Kasumi-1 (cell line): Measurements from ENCODE around the gene ANKLE1.

Experiments used
- DNase-seq, 2 experiments: peaks; one replicate each; lab custom pipeline; 2025; lab: John Stamatoyannopoulos, UW

ANKLE1 gene

GRCh38 chr19:17325881-17326594, 44.3 kb downstream of the ANKLE1 start:
- no peak for DNase-seq

- DNase-seq: no peak
Observed at GRCh38 chr19:17326595-17326966, 44.9 kb downstream of the ANKLE1 start.

- no peak for DNase-seq
Observed at GRCh38 chr19:17327068-17327653, 45.5 kb downstream of the ANKLE1 start.

- no peak for DNase-seq
Observed at GRCh38 chr19:17327654-17328516, 46.2 kb downstream of the ANKLE1 start.

- DNase-seq: no peak
Observed at GRCh38 chr19:17328517-17329365, 47.0 kb downstream of the ANKLE1 start.

- DNase-seq: no peak
Observed at GRCh38 chr19:17329366-17330261, 47.9 kb downstream of the ANKLE1 start.

GRCh38 chr19:17330262-17331044, 48.8 kb downstream of the ANKLE1 start:
- no peak for DNase-seq

- DNase-seq: no peak
Observed at GRCh38 chr19:17331045-17331558, 49.4 kb downstream of the ANKLE1 start.

GRCh38 chr19:17332360-17332676, 50.6 kb downstream of the ANKLE1 start:
- DNase-seq: no peak

GRCh38 chr19:17332677-17333581, 51.2 kb downstream of the ANKLE1 start:
- DNase-seq: peak in 1 of 2 experiments; percentile 34

GRCh38 chr19:17333611-17334413, 52.1 kb downstream of the ANKLE1 start:
- peak; percentile 63 to 75 for DNase-seq

GRCh38 chr19:17334414-17335409, 53.0 kb downstream of the ANKLE1 start, which contains the start of gene ANO8:
Gene ANO8 (minus strand): TSS chr19:17334855. CDS start chr19:17334670, 185 bp downstream.
- DNase-seq: peak; percentile 95 to 98

GRCh38 chr19:17335575-17335974, 53.9 kb downstream of the ANKLE1 start:
- no peak for DNase-seq
